ENCODE results near the gene TMED7.

The TMED7 gene

DNA sequence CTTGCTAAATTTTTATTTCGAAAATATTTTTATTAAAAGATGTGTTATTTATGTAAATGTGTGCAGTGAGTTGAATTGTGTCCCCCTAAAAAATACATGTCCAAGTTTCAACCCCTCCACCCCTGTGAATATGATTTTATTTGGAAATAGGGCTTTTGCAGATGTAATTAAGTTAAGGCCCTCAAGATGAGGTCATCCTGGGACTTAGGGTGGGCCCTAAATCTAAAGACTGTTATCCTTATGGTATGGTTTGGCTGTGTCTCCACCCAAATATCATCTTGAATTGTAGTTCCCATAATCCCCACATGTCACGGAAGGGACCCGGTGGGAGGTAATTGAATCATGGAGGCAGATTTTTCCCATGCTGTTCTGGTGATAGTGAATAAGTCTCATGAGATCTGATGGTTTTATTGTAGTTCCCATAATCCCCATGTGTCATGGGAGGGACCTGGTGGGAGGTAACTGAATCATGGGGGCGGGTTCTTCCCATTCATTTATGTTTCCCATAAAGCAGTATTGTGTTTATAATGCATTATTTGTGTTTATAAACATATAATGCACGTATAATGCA is 1.5 kb upstream of the TMED7 start:
- no peak for FAIRE-seq
- no peak for DNase-seq (ENCODE audit: low spot score)

DNA sequence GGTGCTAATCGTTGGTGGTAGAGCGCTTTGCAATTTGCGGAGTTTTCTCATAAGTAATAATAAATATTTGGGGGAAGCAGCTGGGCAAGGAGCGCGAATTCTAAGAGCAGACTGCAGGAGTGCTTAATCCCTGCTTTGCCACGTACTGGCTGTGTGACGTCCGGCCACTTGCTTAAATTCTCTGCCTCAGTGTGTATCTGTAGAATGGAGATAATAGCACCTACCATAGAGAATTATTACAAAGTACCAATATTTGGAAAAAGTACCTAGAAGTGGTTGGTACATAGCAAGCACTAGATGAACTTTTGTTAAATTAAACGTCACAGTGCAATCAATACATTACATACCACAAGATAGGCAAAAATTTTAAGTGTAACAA is 598 bp upstream of the TMED7 start:
- DNase-seq (ENCODE audit: low spot score): peak; percentile 29
- no peak for FAIRE-seq

DNA sequence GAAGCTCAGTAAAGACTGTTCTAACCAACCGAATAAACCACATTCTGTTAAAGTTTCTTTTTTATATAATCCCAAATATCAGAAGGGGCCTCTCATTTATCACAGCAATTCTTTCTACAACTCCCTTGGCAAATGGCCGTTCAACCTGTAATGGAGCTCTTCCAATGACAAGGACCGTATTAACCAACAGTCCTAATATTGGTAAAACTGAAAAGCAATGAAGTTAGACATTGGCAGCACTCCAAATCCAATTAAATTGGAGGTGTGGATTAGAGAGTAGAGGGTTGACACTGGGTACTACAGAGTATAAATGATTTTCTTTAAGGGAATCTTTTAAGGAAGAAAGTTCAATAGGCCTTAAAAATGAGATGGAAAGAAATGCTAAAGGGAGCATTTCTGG is 842 bp downstream of the TMED7 start:
- FAIRE-seq (no peak), DNase-seq (ENCODE audit: low spot score) (no peak)

DNA sequence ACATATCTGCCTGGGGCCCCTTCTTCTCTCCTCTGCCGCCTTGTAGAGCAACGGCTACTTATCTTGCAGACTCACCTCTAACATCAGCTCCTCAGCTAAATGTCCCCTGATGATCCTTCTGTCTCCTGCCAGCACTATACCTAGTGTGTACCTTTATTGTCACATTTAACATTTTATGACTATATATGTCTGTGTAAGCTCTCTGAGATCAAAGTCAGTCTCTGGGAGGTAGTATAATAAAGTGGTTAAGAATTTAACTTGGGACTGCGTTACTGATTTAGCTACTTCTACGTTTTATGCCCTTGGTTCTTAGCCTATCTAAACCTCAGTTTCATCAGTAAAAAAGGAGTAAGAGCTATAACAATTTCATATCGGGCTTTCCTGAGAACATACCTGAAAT is 2.2 kb downstream of the TMED7 start:
- DNase-seq (ENCODE audit: low spot score) (no peak), FAIRE-seq (no peak)

DNA sequence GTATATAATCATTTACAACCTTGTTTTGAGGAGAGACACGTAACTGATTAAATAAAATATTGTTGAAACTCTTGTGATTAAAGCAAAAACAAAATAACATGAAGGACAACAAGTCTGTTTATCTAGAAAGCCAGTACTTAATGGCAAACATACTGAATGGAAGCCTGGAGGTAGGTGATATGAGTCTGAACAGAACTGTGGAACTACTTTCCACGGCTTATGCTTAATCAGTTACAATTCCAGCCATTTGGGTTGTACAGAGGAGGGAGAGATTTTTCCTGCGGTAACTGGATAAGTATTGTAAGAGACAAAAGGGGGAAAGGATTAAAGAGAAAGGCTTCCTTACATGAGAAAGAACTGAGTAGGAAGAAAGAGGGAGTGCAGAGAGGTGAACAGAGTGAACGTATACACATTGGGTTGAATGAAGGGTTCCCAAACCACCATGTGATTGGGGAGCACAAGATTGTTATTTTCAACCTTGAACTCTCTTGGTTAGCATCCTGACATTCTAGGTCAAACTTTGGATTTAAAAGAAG is 4.4 kb downstream of the TMED7 start:
- FAIRE-seq: no peak
- no peak for DNase-seq (ENCODE audit: low spot score)

DNA sequence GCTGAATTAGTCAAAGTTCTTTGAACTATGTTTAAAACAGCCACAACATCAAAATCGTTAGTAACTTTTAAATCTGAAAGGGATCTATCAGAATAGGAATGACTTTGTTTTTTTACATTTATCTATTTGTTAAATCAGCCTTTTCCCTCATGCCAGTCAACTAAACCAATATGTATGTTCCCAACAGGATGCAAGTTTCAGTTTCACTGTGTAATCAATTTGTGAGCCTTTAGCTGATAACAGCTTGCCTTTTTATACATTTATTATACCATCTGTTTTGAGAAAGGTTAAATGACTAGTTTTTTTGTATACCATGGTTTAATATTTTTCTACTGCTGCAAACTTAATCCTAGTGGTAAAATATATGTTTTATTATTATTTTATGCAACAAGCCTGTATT is 8.9 kb downstream of the TMED7 start:
- DNase-seq (ENCODE audit: low spot score) (no peak), FAIRE-seq (no peak)

DNA sequence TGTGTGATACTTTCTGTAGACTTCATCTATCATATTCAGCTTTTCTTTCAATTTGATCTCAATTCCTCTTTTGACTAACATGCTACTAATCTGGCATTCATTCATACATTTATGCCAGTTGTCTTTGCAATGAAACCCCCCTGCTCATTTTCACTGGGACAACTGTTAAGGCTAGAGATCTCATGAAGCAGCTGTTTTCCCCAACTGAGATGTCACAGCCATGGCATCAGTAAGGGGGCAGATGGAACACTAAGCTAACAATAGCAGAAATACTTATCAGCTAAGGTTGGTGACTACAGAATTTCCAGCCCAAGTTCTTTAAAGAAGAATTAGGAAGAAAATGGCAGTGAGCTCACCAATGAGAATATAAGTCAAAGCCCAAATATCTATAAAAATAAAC is 9.4 kb downstream of the TMED7 start:
- DNase-seq (ENCODE audit: low spot score) (no peak), FAIRE-seq (no peak)

DNA sequence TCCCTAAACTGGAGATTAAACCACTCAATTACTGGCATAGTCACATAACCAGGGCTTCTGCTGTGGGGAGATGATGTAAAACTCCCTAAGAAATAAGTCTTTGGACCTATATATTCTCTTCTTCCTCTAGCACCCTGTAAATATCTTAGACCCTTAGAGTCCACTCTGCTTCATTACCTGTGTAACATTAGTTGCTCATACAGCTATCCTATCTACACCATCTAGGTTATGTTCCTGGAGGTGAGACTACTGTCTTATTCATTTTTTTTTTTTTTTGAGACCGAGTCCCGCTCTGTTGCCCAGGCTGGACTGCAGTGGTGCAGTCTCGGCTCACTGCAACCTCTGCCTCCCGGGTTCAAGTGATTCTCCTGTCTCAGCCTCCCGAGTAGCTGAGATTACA is 14.0 kb downstream of the TMED7 start:
- DNase-seq (ENCODE audit: low spot score) (no peak), FAIRE-seq (no peak)

DNA sequence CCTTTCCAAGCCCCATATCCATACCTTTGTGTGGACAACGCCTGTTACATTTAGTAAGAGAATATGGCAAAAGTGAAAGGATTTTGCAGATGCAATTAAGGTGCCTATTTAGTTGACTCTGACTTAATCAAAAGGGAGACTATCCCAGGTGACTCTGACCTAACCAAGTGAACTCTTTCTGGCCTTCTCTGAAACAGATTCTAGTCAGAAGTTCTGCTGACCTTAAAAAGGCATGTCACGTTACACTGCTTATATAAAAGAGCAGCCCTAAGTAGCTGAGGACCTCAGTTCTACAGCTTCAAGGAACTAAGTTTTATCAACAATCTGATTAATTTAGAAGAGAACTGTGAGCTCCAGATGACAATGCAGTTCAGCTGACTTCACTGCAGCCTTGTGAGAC is 17.9 kb downstream of the TMED7 start:
- FAIRE-seq (no peak), DNase-seq (ENCODE audit: low spot score) (no peak)

DNA sequence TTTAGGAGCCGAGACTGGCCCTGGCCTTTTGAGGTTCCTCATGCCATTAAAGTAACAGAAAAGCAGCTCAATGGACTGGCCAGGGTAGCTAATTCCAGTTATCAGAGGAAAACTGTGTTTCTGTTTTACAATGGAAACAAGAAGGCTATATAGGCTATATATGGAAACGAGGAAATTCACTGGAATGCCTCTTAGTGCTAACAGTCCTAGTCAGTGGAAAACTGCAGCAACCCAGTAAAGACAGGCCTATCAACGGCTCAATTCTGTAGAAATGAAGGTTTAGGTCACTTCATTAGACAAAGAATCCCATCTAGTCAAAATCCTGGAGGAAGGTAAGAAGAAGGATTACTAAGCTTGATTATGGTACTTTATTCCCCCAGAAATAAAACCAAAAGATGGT is 20.4 kb downstream of the TMED7 start:
- DNase-seq (ENCODE audit: low spot score) (no peak), FAIRE-seq (no peak)

DNA sequence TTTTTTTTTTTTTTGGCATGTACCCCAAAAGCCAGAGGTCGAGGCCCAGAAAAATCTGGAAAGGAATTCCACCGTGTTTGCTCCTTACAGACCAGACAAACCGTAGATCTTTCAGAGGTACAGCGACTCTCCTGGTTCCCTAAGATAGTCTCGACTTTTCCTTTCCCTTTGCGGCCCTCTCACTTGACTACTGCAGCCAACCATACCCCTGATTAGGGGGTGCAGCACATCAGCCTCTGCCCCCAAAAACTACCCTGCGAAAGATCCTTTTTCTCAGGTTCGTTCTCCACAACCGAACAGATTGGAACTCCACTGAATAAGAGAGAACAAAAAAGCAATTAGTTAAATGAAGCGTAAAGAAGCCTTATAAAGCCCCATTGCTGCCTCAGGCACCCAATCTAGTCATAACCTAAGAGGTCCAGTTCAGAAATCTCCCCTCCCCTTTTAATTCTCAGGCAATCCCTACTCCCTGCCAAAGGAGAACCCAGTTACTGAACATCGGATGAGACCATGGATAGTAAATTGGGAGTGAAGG is 23.2 kb downstream of the TMED7 start:
- DNase-seq (ENCODE audit: low spot score) (no peak), FAIRE-seq (no peak)

DNA sequence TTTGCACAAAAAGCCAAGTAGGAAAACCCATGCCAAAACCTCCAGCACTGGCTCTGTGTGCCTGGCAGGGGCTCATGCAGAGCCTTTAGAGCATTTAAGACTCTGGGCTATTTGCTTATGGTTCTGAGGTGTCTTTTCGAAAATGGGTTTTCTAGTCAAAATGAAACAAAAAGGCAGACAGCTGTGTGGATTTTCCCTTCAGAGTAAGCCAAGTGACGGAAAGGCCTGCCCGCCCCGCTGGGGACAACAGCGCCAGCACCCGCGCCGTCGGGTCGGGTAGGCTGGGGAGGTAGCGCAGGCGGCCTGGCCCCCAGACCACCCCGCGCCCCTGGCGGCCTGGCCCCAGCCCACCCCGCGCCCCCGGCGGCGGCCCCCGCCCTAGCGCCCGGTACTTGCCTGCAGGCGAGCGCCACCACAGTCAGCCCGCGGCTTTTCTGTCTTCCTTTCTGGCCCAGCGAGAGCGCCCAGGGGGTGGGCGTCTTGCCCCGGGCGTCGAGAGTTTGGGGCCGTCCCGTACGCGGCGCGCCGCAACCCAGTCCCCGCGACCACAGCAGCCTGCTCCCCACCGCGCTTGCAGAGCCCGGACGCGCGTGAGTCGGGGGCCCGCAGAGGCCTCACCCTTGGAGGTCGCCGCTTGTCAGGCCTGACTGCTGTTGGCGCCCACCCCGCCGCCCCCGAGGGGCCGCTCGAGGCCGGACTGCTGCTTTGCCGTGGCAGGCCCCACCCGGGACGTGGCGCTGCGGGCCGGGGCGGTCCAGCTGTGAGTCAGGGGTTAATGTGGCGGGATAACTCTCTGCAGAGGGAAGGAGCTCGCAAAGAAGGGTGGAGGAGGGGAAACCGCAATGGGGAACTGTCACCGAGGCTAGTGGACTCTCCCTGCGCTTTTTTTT is 23.9 kb downstream of the TMED7 start, which contains the start of gene TICAM2:
TICAM2 (minus strand) TSS at position 779 of the 890 bp plus-strand sequence. CDS start 21,223 bp downstream, outside the sequence.
- FAIRE-seq (no peak), DNase-seq (ENCODE audit: low spot score) (peak; percentile 68)

DNA sequence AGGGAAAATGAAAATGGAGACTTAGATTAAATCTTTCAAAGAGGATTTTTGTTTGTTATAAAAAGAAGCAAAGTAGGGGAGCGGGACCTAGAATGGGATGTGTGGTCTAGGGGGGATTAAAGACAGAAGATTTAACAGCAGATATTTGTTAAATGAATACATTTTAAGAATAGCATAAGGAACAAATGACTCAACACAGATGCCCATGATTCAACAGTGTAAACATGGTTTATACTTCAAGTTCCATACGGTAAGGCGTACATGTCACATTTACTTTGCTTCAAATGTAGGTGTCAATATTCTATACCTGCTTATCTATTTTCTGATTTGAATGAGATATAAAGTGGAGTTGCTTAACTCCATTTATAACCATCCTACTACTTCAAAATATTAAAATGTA is 25.1 kb downstream of the TMED7 start:
- DNase-seq (ENCODE audit: low spot score) (no peak), FAIRE-seq (no peak)

DNA sequence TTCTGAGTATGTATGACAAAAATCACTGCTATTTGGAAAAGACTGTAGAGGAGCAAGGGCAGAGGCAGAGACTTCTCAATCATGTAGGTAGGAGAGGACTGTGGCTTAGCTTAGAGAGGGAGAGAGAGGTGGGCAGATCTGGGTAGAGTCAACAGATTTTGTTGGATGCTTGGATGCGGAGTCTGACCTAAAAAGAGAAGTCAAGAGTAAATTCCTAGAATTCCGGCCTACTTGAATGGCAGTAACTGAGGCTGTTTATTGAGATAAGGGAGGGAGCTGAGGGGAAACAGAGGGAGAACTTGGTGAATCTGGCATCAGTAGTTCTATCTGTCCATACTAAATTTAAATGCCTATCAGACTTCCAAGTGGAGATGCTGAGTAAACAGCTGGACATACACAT is 25.9 kb downstream of the TMED7 start:
- no peak for FAIRE-seq

DNA sequence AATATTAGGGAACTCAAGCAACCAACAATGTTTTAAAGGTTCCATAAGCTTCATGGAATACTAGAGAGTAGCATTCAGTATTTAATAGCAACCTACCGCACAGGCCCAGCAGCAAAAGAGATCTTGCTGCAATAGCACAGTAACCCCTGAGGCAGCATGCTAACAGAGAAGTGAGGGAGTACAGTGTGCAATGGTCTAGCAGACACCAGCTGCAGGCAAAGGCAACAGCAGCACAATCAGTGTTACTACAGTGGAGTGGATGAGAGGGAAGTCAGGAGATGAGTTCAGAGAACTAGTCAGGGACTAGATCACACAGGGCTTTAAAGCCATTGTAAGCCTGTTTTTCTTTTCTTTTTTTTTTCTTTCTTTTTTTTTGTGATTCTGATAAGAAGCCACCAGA is 26.3 kb downstream of the TMED7 start:
- FAIRE-seq (no peak), DNase-seq (ENCODE audit: low spot score) (no peak)

More for the DNA sequence above, 25.9 kb downstream of the TMED7 start:
- DNase-seq (ENCODE audit: low spot score): no peak

DNA sequence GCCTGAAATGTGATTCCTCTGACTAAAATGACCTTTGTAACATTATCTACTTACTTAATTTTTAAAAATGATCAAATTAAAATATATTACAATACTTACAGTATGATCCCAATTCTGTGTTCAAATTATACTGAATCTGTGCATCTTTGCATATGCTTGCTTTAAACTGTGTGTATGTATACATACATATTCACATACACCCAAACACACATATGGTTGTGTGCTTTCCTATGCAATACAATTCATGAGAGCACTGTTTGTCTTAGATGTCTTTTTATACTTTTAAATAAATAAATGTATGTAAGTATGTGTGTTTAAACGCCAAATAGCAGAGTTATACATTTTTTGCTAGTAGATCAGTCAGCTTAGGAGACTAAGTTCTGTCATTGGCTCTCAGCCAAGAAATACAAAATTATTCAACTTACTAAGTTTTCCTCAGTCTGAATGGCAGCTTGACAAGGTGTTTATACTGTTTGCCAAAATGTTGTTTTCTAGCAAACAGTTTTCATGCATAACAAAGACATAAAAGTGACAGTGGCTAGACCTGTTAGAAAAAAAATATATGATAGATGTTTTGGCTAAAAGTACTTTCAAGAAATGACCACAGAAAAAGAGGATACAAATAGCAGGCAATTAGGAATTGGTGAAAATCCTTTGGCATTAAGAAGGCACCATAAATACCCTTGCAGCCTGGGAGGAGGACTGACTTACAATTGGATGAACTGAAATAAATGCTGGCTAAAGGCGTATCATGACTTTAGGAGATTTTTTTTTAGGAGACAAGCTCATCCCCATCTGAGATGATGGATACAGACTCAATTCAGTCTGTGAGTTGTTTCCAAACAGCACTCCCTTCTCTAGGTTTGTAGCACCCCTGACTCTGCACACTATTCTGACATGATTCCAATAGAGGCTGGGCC is 31.4 kb downstream of the TMED7 start:
- DNase-seq (ENCODE audit: low spot score): no peak
- FAIRE-seq: no peak

DNA sequence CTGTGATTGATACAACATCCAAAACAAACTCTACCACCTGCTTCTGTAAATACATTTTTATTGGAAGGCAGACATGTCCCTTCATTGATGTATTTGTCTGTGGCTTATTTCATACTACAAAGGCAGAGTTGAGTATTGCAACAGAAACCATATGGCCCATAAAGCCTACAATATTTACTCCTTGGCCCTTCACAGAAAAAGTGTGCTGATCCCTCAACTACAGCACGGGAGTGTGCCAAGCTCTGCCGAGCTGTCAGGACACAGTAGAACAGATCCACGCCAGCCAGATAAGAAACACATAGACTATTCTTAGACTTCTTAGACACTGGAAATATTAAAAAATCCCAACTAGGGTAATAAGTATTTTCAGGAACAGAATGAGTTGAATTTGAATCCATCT is 36.8 kb downstream of the TMED7 start:
- DNase-seq (ENCODE audit: low spot score): no peak
- no peak for FAIRE-seq

DNA sequence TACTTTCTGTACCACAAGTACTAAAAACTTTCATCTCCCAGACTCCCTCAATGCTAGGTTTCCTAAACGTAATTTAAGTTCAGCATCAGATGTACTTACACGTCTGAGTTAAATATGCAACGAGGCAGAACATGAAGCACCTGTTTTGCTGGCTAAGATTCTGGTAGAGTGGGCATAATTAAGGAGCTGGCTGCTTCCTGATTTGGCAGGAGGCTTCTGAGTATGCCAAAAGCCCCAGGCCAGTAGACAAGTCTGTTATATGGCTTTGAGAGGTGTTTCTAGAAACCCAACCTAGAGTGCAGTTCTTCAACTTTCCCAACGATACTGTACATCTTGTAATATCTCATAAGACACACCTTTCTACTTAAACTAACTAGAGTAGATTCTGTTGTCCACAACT is 37.2 kb downstream of the TMED7 start:
- DNase-seq (ENCODE audit: low spot score): no peak
- no peak for FAIRE-seq

DNA sequence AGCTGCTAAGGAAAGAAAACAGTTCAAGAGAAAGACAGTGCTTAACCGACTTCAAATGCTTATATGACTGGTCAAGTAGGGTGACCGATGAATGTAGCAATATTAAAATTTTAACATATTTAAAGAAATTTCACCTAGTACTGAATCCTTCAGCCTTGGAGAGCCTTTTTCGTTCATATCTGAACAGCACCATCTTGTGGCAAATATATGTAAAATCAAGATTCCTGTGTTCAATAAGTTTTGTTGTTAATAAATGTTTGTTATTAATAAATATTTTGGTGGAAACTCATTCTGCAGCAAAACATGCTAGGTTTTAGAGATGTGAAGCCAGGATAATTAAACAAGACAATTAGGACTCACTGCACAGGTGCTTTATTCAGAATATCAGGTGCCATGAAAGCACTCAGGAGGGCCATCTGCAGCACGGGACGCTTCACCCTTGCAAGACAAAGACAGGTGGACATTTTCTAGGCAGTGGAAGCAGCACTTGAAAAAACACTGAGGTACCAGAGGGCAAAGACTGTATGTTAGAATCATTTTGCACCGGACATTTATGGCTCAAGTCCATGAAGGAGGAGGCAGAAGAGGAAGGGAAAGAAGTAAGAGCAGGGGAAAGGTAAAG is 39.2 kb downstream of the TMED7 start:
- DNase-seq (ENCODE audit: low spot score) (peak; percentile 34), FAIRE-seq (peak; percentile 79)

DNA sequence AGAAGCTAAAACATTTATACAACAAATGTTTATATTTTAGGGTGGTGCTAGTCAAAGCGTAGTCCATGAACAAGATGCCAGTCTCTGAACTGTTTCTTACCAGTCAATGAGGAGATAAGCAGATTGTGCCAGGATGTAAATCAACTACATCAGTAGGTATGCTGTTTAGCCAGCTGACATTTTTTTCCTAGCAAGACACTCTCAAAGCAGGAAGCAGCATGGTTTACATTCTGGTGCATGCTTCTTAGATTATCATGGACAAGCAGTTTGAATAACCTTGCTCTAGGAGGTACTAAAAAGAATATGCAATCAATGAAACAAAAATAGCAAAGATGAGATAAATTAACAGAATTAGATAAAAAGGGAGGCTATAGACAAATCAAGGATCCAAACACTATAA is 40.6 kb downstream of the TMED7 start:
- FAIRE-seq (no peak), DNase-seq (ENCODE audit: low spot score) (no peak)

DNA sequence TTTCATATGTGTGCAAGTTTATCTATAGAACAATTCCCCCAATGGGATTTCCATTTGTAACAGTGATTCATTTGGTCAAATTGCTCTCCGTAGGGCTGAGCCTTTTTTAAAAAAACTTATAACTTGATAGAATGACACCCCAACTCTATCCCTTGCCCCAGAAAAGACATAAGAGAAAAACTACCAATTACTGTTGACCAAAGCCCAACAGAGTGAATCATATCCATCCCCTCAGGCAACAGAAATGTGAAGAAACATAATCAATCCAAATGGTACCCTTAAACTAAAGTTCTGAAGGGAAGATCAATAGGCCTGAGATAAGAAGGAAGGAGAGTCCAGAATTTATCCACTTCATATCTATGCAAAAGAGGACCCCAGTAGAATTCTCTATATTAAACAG is 41.3 kb downstream of the TMED7 start:
- FAIRE-seq (no peak), DNase-seq (ENCODE audit: low spot score) (no peak)
